HUES64 (cell line): ENCODE data around the gene PHF3.

Experiments
- H3K27ac ChIP-seq: 2 replicates; pipeline ENCODE4 v1.7.0; 2013; ENCODE audit warnings: low read depth, low read length, inconsistent platforms
- H3K27me3 ChIP-seq: 2 replicates; pipeline ENCODE4 v1.6.1; 2013; ENCODE audit warnings: mild to moderate bottlenecking, low read length; ENCODE audit not compliant: insufficient read depth
- H3K36me3 ChIP-seq: 2 replicates; pipeline ENCODE4 v1.6.1; 2013; ENCODE audit warnings: mild to moderate bottlenecking, low read length; ENCODE audit not compliant: insufficient read depth
- H3K4me1 ChIP-seq: 2 replicates; pipeline ENCODE4 v1.6.1; 2013; ENCODE audit warnings: mild to moderate bottlenecking, low read length, moderate library complexity; ENCODE audit not compliant: insufficient read depth
- H3K4me3 ChIP-seq: 2 replicates; pipeline ENCODE4 v1.5.1; 2013; ENCODE audit warnings: mild to moderate bottlenecking, low read length, moderate library complexity
- H3K9ac ChIP-seq: 2 replicates; pipeline ENCODE4 v1.6.1; 2013; ENCODE audit warnings: mild to moderate bottlenecking, low read depth, low read length
- H3K9me3 ChIP-seq: 2 replicates; pipeline ENCODE4 v1.6.1; 2013; ENCODE audit warnings: low read depth, low read length; ENCODE audit not compliant: insufficient read depth
- WGBS: fragments of 150-250, 120-280 bp; methylation state at CpG from one replicate; pipeline ENCODE4 v1.1.7; 2013; ENCODE audit warnings: missing lambda C conversion rate; 5-methylcytosine and 5-hydroxymethylcytosine counted together

The PHF3 gene

GRCh38 chr6:63674635-63675034, 39.0 kb downstream of the PHF3 start:
- 88% methylated on average over 3 of the region's 3 CpGs for WGBS
- no peaks in the 10 kb centered on the region for H3K27me3 ChIP-seq
- H3K9ac ChIP-seq: no peak overlapping the region
- no peak overlapping the region for H3K27ac ChIP-seq
- no peaks in the 10 kb centered on the region for H3K9me3 ChIP-seq
- peaks cover 35% of the 10 kb centered on the region for H3K4me1 ChIP-seq
- H3K4me3 ChIP-seq: no peak overlapping the region
- no peaks in the 10 kb centered on the region for H3K36me3 ChIP-seq

- H3K4me3 ChIP-seq: no peak overlapping the region
- no peaks in the 10 kb centered on the region for H3K27me3 ChIP-seq
- H3K9ac ChIP-seq: no peak overlapping the region
- no peaks in the 10 kb centered on the region for H3K9me3 ChIP-seq
- H3K27ac ChIP-seq: no peak overlapping the region
- peaks cover 35% of the 10 kb centered on the region for H3K4me1 ChIP-seq
- WGBS: 90% methylated on average over 1 of the region's 1 CpG
- H3K36me3 ChIP-seq: peaks cover 5% of the 10 kb centered on the region
Measured at GRCh38 chr6:63675138-63675537, 39.5 kb downstream of the PHF3 start.

GRCh38 chr6:63676412-63677114, 41.0 kb downstream of the PHF3 start:
- no peak overlapping the region for H3K9ac ChIP-seq
- no peak overlapping the region for H3K27ac ChIP-seq
- WGBS: 93% methylated on average over 3 of the region's 3 CpGs
- H3K9me3 ChIP-seq: no peaks in the 10 kb centered on the region
- H3K36me3 ChIP-seq: peaks cover 10% of the 10 kb centered on the region
- no peaks in the 10 kb centered on the region for H3K27me3 ChIP-seq
- H3K4me3 ChIP-seq: no peak overlapping the region
- H3K4me1 ChIP-seq: peaks cover 35% of the 10 kb centered on the region

- Histone ChIP-seq H3K9me3 (no peaks in the 10 kb centered on the region), H3K27ac (no peak overlapping the region), H3K4me3 (no peak overlapping the region), H3K4me1 (peaks cover 35% of the 10 kb centered on the region), H3K36me3 (peaks cover 14% of the 10 kb centered on the region), H3K27me3 (no peaks in the 10 kb centered on the region), H3K9ac (no peak overlapping the region)
- 100% methylated on average over 1 of the region's 1 CpG for WGBS
Measured at GRCh38 chr6:63677282-63677681, 41.7 kb downstream of the PHF3 start.

DNA sequence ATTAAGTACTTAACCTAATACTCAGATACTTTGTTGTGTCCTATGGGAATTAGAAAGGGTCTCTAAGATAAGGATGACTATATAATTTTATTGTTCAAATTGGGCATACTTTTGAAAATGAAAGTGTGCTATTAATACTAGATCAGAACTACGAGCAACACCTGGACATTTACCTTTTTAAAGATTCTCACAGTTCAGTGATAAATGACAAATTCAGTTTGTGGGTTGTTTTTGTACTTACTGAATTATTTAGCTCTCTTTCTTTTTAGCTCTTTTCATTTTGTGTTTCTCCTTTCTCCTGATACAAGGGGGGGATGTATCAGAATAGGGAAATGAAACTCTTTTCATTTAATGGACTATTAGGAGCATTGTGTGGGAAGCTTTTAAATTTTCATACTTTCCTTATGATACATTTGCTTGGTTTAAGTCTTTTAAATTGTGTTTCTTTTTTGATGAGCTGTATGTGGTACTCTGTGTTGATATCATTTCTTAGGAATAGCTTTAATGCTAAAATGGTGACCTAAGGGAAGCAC, 47.5 kb downstream of the PHF3 start:
- Histone ChIP-seq H3K4me1 (peaks cover 4% of the 10 kb centered on the region; the same call in 1 of the 2 replicates), H3K27me3 (no peaks in the 10 kb centered on the region), H3K27ac (no peak overlapping the region), H3K9ac (no peak overlapping the region), H3K4me3 (no peak overlapping the region), H3K9me3 (no peaks in the 10 kb centered on the region), H3K36me3 (peaks cover 52% of the 10 kb centered on the region)
- WGBS: 100% methylated on average over 1 of the region's 1 CpG

GRCh38 chr6:63685446-63686379, 50.1 kb downstream of the PHF3 start:
- Histone ChIP-seq H3K27ac (no peak overlapping the region), H3K9me3 (no peaks in the 10 kb centered on the region), H3K36me3 (peaks cover 42% of the 10 kb centered on the region), H3K27me3 (no peaks in the 10 kb centered on the region), H3K4me1 (no peaks in the 10 kb centered on the region), H3K4me3 (no peak overlapping the region), H3K9ac (no peak overlapping the region)
- WGBS: 94% methylated on average over 4 of the region's 4 CpGs

DNA sequence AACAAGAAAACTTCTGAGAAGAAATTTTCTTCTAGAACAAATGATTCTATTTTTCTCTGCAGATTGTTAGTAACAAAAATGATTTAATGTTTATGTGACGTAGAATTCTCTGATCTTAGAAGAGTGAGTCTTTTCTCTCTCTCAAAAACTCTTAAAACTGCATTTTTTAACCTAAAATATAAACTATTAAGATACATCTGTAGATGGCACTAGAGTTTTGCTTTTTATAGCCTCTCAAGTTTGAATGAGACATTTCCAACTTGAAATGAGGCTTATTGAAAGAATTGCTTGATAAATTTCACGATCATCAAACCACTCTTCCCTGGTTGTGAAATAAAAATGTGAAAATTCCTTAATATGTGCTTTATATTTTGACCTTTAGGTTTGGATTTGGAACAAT, 53.8 kb downstream of the PHF3 start:
- Histone ChIP-seq H3K4me1 (no peaks in the 10 kb centered on the region), H3K27me3 (no peaks in the 10 kb centered on the region)

GRCh38 chr6:63690221-63690620, 54.6 kb downstream of the PHF3 start:
- Histone ChIP-seq H3K9me3 (no peaks in the 10 kb centered on the region), H3K9ac (no peak overlapping the region), H3K4me1 (no peaks in the 10 kb centered on the region), H3K4me3 (no peak overlapping the region), H3K27me3 (no peaks in the 10 kb centered on the region), H3K36me3 (peaks cover 23% of the 10 kb centered on the region), H3K27ac (no peak overlapping the region)

More for the DNA sequence above, 53.8 kb downstream of the PHF3 start:
- Histone ChIP-seq H3K9me3 (no peaks in the 10 kb centered on the region), H3K4me3 (no peak overlapping the region), H3K9ac (no peak overlapping the region), H3K36me3 (peaks cover 24% of the 10 kb centered on the region), H3K27ac (no peak overlapping the region)
- 100% methylated on average over 1 of the region's 2 CpGs for WGBS

GRCh38 chr6:63705707-63706106, 70.1 kb downstream of the PHF3 start:
- no peaks in the 10 kb centered on the region for H3K4me1 ChIP-seq
- no peak overlapping the region for H3K9ac ChIP-seq
- WGBS: 83% methylated on average over 2 of the region's 2 CpGs
- no peak overlapping the region for H3K27ac ChIP-seq
- H3K4me3 ChIP-seq: no peak overlapping the region
- H3K27me3 ChIP-seq: no peaks in the 10 kb centered on the region
- H3K36me3 ChIP-seq: peaks cover 100% of the 10 kb centered on the region
- no peaks in the 10 kb centered on the region for H3K9me3 ChIP-seq

DNA sequence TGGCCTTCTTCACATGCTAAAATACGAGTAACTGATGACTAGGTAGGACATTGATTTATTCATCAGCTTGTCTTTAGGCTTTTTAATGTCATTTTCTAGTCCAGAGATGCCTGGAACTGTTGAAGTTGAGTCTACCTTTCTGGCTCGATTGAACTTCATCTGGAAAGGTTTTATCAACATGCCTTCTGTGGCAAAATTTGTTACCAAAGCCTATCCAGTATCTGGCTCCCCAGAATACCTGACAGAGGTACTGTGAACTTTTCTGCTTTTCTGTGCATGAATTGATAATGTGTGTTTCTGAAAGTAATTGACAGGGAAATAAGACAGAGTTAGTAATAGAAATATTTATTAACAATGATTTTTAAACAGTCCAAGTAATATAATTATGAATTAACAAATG, 71.0 kb downstream of the PHF3 start:
- peaks cover 100% of the 10 kb centered on the region for H3K36me3 ChIP-seq
- WGBS: 95% methylated on average over 2 of the region's 2 CpGs

GRCh38 chr6:63708631-63709030, 73.0 kb downstream of the PHF3 start:
- H3K4me3 ChIP-seq: no peak overlapping the region
- no peaks in the 10 kb centered on the region for H3K9me3 ChIP-seq
- H3K9ac ChIP-seq: no peak overlapping the region
- no peak overlapping the region for H3K27ac ChIP-seq
- H3K4me1 ChIP-seq: no peaks in the 10 kb centered on the region
- no CpG with 5 or more reads among the region's 1 CpG for whole genome bisulfite sequencing
- H3K27me3 ChIP-seq: no peaks in the 10 kb centered on the region
- H3K36me3 ChIP-seq: peaks cover 100% of the 10 kb centered on the region

More for the DNA sequence above, 71.0 kb downstream of the PHF3 start:
- H3K9me3 ChIP-seq: no peaks in the 10 kb centered on the region
- H3K27me3 ChIP-seq: no peaks in the 10 kb centered on the region
- no peak overlapping the region for H3K27ac ChIP-seq
- H3K4me3 ChIP-seq: no peak overlapping the region
- no peaks in the 10 kb centered on the region for H3K4me1 ChIP-seq
- H3K9ac ChIP-seq: no peak overlapping the region
